Mucosa of descending colon (tissue), 3 donors: Measurements from ENCODE around the gene GTPBP6. TPM values are rescaled to one million over a fixed set of nuclear protein-coding genes. Genes with fewer than 3 reads are reported as not detected.

Experiments used
- ATAC-seq: fragments of 200-7000 bp; cut with Tn5 transposase; one replicate; pipeline ENCODE4 v1.9.1; 2020; ENCODE audit warnings: mild to moderate bottlenecking, moderate library complexity
- DNase-seq, 3 donors: peaks; one replicate each; pipeline ENCODE4 v3.0.0-alpha.2; 2020
- H3K36me3 ChIP-seq: fragments of 200-600 bp; one replicate; pipeline ENCODE4 v1.8.0; 2021; ENCODE audit warnings: low read depth, mild to moderate bottlenecking
- H3K4me1 ChIP-seq: fragments of 200-600 bp; one replicate; pipeline ENCODE4 v1.8.0; 2021; ENCODE audit warnings: low read depth, mild to moderate bottlenecking
- H3K4me3 ChIP-seq: fragments of 200-600 bp; one replicate; pipeline ENCODE4 v1.8.0; 2021; ENCODE audit warnings: mild to moderate bottlenecking
- H3K9me3 ChIP-seq: fragments of 200-600 bp; one replicate; pipeline ENCODE4 v1.8.0; 2021; ENCODE audit warnings: mild to moderate bottlenecking
- intact Hi-C, 2 donors: fragments of 100-400 bp; cut with DNase I in 1 of 2; cut with micrococcal nuclease in 1 of 2; formaldehyde crosslinking; loops; one replicate each; pipeline versions ENCODE4 v1.11.0 to v1.11.1; 2022; cut with DNase I, micrococcal nuclease
- long read RNA-seq, 2 donors: library from polyadenylated mRNA; unstranded; transcript quantifications; one replicate each; pipeline ENCODE4 v2.0.0, GENCODE V29; 2019 to 2021
- total RNA-seq, 3 donors: library from RNA; stranded (reverse); fragmentation: NEBNext Ultra II Directional in 2 of 3; extraction: Animal tissue kit (Norgen Biotek cat#: 25700) in 2 of 3; gene quantifications; one replicate each; pipeline versions ENCODE4 v1.2.1 to v1.2.4, GENCODE V29; 2021 to 2023
- TF ChIP-seq, protein P1 (sequence below): fragments of 200-600 bp; IDR thresholded peaks from one replicate; pipeline ENCODE4 v1.8.0; 2022; ENCODE audit warnings: antibody characterized with exemption, mild to moderate bottlenecking
- donor health status: DM: no; HTN: no; CAD: no; lungs with moderate emphysema.
- donor health status: DM: no; HTN: no; CAD: no.
- donor health status: DM: no; HTN: yes; CAD: no.

The GTPBP6 gene, protein sequence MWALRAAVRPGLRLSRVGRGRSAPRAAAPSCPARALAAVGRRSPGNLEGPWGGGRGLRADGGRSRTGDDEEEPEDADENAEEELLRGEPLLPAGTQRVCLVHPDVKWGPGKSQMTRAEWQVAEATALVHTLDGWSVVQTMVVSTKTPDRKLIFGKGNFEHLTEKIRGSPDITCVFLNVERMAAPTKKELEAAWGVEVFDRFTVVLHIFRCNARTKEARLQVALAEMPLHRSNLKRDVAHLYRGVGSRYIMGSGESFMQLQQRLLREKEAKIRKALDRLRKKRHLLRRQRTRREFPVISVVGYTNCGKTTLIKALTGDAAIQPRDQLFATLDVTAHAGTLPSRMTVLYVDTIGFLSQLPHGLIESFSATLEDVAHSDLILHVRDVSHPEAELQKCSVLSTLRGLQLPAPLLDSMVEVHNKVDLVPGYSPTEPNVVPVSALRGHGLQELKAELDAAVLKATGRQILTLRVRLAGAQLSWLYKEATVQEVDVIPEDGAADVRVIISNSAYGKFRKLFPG
- 10 to 100 TPM; 49.8 to 55.8 (median 54.1) TPM for total RNA-seq
- long read RNA-seq, donor 1, transcript GTPBP6-201 (10 exons, 1,907 nt): major isoform, 129 of 173 reads
- long read RNA-seq, donor 1, partial matches to known transcripts: 10 of 173 reads
- long read RNA-seq, donor 1, other reads (novel, unspliced or antisense): 34 of 173 reads
- long read RNA-seq, donor 2, partial matches to known transcripts: 2 of 5 reads
- long read RNA-seq, donor 2, other reads (novel, unspliced or antisense): 1 of 5 reads

DNA sequence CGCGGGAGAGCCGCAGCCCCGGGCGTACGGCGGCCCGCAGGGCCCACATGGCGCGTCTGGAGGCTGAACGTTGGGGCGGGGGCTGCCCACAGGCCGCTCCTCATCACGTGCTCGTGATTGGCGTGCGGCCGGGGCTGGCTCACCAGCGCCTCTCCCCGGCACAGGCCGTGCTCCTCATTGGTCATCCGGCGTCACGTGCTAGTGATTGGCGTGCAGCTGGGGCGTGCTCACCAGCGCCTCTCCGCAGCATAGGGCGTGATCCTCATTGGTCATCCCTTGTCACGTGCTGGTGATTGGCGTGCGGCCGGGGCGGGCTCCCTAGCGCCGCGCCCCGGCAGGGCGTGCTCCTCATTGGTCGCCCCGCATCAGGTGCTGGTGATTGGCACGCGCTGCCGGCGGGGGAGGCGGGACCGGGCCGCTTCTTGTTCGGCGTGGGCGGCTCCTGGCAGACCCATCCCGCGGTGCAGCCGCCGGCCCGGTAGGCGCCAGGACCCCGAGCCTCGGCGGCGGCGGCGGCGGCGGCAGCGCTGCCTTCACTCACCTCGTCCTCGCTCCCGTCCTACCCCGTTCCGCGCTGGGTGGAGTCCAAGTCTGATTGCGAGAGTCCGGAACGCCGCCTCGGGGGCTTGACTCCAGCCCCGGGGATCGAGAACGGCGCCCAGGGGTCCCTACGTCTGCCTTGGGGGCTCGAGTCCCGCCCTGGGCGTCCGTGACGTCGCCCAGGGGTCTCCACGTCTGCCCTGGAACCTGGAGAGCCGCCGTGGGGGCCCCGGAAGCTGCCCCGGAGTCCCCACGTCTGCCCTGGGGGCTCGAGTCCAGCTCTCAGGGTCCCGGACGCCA is at the start of gene GTPBP6:
Gene GTPBP6 (minus strand): TSS at position 58 of the 840 bp plus-strand sequence. CDS start 9 bp downstream, at position 49.
- intact Hi-C loops: no loop called here
- H3K4me1 ChIP-seq: peaks cover 16% of the 10 kb centered on the region
- no peaks in the 10 kb centered on the region for H3K9me3 ChIP-seq
- DNase-seq (peak; percentile 99 to 100 (median 99)), ATAC-seq (peak; percentile 77)
- TF ChIP-seq, protein P1, sequence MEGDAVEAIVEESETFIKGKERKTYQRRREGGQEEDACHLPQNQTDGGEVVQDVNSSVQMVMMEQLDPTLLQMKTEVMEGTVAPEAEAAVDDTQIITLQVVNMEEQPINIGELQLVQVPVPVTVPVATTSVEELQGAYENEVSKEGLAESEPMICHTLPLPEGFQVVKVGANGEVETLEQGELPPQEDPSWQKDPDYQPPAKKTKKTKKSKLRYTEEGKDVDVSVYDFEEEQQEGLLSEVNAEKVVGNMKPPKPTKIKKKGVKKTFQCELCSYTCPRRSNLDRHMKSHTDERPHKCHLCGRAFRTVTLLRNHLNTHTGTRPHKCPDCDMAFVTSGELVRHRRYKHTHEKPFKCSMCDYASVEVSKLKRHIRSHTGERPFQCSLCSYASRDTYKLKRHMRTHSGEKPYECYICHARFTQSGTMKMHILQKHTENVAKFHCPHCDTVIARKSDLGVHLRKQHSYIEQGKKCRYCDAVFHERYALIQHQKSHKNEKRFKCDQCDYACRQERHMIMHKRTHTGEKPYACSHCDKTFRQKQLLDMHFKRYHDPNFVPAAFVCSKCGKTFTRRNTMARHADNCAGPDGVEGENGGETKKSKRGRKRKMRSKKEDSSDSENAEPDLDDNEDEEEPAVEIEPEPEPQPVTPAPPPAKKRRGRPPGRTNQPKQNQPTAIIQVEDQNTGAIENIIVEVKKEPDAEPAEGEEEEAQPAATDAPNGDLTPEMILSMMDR: peak; percentile 16
- peaks cover 3% of the 10 kb centered on the region for H3K36me3 ChIP-seq
- peak within 1 kb of the TSS; percentile 94 for H3K4me3 ChIP-seq

DNA sequence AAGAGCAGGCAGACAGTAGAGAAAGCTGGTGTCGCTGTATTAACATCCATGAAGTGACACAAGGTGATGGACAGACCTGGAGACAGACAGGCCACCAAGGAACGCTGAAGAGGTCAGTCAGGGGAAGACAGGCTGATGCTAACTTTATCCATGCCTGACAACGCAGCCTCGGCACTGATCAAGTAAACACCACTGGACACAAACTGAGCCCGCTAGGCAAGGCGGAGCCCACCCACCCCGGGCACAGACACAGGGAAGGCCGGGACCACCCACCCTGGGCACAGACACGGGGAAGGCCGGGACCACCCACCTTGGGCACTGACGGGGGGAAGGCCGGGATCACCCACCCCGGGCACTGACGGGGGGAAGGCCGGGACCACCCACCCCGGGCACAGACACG is 49.3 kb upstream of the GTPBP6 start:
- intact Hi-C loops: no loop called here
- Histone ChIP-seq H3K36me3 (no peaks in the 10 kb centered on the region), H3K4me1 (no peaks in the 10 kb centered on the region), H3K4me3 (no peak overlapping the region), H3K9me3 (no peaks in the 10 kb centered on the region)
- ATAC-seq (no peak), DNase-seq (peak in 1 of 3 donors; percentile 22)
- TF ChIP-seq, protein P1: no peak

DNA sequence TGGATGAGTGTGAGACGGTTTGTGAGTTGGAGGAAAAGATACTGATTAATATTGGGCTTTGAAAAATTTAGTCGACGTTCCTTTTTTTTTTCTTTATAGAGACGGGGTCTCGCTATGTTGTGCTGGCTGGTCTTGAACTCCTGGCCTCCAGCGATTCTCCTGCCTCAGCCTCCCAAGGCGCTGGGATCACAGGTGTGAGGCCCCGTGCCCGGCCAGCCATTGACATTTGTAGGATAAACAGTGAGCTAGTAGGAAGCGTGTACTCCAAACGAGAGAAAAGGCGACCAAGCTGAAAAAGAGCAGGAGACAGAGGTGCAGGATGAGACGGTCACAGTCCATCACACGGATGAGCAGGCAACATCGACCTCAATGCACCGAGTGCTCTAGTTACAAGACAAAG is 48.8 kb upstream of the GTPBP6 start:
- Histone ChIP-seq H3K9me3 (no peaks in the 10 kb centered on the region), H3K4me1 (no peaks in the 10 kb centered on the region), H3K4me3 (no peak overlapping the region), H3K36me3 (no peaks in the 10 kb centered on the region)
- no peak for ATAC-seq
- DNase-seq: no peak
- intact Hi-C loops: no loop called here
- TF ChIP-seq, protein P1: no peak

DNA sequence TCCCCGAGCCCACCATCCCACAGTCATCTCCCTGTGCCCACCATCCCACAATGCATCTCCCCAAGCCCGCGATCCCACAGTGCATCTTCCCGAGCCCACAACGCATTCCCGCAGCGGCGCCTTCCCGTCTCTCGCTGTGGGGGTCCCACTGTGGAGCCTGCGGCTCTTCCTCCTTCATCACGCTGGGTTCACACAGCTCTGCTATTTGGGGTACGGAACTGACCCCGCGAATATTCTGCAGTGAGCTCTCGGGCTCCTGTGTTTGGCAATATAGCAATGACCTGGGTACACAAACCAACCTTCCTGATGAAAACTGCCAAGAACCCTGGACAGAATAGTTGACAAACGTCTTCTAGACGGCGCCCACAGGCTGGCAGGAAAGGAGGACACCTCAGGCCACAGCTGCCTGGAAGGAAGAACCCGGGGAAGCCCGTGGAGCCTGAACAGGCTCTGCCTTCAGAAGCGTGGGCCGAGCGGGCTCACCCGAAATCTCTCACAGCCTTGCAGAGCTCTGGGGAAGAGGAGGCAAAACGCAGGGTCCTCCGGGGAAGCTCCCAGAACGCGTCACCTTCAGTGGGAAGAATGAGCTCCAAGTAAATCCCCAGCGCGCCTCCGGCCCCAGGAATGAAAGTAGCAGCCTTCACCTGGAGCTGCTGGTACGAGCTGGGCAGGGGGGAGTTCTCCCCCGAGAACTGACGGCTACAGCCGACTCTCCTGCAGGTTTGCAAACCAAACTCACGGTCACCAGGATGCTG is 45.2 kb upstream of the GTPBP6 start:
- intact Hi-C loops: no loop called here
- DNase-seq: peak in 2 of 3 donors; percentile 10 to 25
- TF ChIP-seq, protein P1: no peak
- H3K4me3 ChIP-seq: no peak overlapping the region
- ATAC-seq: no peak
- H3K4me1 ChIP-seq: no peaks in the 10 kb centered on the region
- peaks cover 18% of the 10 kb centered on the region for H3K9me3 ChIP-seq
- H3K36me3 ChIP-seq: no peaks in the 10 kb centered on the region
